Body of pancreas (tissue), 4 donors: ENCODE results near the gene LTBP2. TPM values are rescaled to one million over a fixed set of nuclear protein-coding genes. Genes with fewer than 3 reads are reported as not detected.

ENCODE experiments used
- ATAC-seq: fragments of 150-250 bp; one replicate; pipeline ENCODE4 v1.9.1; 2016
- DNase-seq, 4 donors: peaks; one replicate each; pipeline ENCODE4 v3.0.0-alpha.2; 2019
- H3K27ac ChIP-seq, 4 donors: fragments of 200-600 bp; sonication (generic); 1 replicate in 3 of 4; 2 replicates in 1 of 4; pipeline versions ENCODE4 v1.5.1 to v1.6.1; 2016 to 2019; ENCODE audit warnings: mild to moderate bottlenecking in 1 of 4, mixed read lengths in 1 of 4, moderate library complexity in 1 of 4
- H3K27me3 ChIP-seq, 2 donors: fragments of 200-600 bp; sonication (generic); one replicate each; pipeline ENCODE4 v1.6.0; 2016; ENCODE audit warnings: mild to moderate bottlenecking in 1 of 2
- H3K36me3 ChIP-seq, 2 donors: fragments of 200-600 bp; sonication (generic); replicated peaks in 1 of 2; 2 replicates each; pipeline ENCODE4 v1.5.1; 2016; ENCODE audit warnings: low read depth in 2 of 2; ENCODE audit not compliant: insufficient read depth in 1 of 2
- H3K4me1 ChIP-seq: fragments of 200-600 bp; sonication (generic); one replicate; pipeline ENCODE4 v1.6.0; 2016
- H3K4me3 ChIP-seq, 2 donors: fragments of 200-600 bp; sonication (generic); 1 replicate in 1 of 2; 2 replicates in 1 of 2; pipeline ENCODE4 v1.5.1; 2016 to 2019
- H3K9me3 ChIP-seq, 3 donors: fragments of 200-600 bp; sonication (generic); 1 replicate in 2 of 3; 2 replicates in 1 of 3; pipeline ENCODE4 v1.5.1; 2016
- CTCF ChIP-seq, 7 experiments: fragments of 450-650 bp in 4 of 7; fragments of 200-600 bp in 3 of 7; sonication (generic) in 3 of 7; IDR thresholded peaks; one replicate each; pipeline ENCODE4 v1.5.1; 2016 to 2019; ENCODE audit warnings: antibody characterized with exemption in 7 of 7
- POLR2A ChIP-seq, 3 donors: fragments of 450-650 bp; IDR thresholded peaks; one replicate each; pipeline ENCODE4 v1.6.1; 2016; ENCODE audit warnings: antibody characterized with exemption in 3 of 3, mild to moderate bottlenecking in 2 of 3
- WGBS, 2 donors: methylation state at CpG; one replicate each; pipeline ENCODE4 v1.1.5; 2017; 5-methylcytosine and 5-hydroxymethylcytosine counted together
- intact Hi-C: fragments of 100-400 bp; cut with DNase I; formaldehyde crosslinking; loops from one replicate; pipeline ENCODE4 v1.15.1; 2023
- total RNA-seq, 2 donors: library from RNA; depleted of rRNA; stranded (reverse); fragments of >200 nt; gene quantifications; one replicate each; pipeline ENCODE4 v1.1.0, GENCODE V29; 2016

The LTBP2 gene
- total RNA-seq, 2 donors from 2014 or later, result 15.8 to 20.4 TPM

GRCh38 chr14:74589291-74589879 is 22.7 kb downstream of the LTBP2 start:
- ATAC-seq, result no peak
- Histone ChIP-seq H3K4me1 (peaks cover 13% of the 10 kb centered on the region), H3K27ac (no peak overlapping the region), H3K36me3 (no peaks in the 10 kb centered on the region), H3K4me3 (no peak overlapping the region), H3K9me3 (no peaks in the 10 kb centered on the region), H3K27me3 (no peaks in the 10 kb centered on the region)
- whole genome bisulfite sequencing, 2 donors, result 84 to 90% methylated on average over 4 to 5 of the region's 5 CpGs
- intact Hi-C loops, result no loop called here
- DNase-seq, result no peak
- no peak for TF ChIP-seq CTCF (IDR thresholded peaks at IDR 0.05)
- no peak for TF ChIP-seq POLR2A (IDR thresholded peaks at IDR 0.05)

DNA sequence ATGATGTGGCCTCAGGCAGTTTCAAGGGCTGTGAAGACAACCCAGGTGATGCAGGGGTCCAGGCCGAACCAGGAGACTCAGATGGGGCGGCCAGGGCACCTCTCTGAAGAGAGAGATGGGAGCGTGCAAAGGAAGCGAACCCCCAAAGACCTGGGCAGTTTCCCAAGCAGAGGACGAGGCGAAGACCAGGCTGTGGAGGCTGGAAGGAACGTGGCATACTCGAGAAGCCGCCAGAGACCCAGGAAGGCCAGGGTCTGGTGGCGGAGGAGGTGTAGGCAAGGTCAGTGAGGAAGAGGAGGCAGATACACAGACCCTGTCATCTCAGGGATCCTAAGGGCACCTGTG is 24.7 kb downstream of the LTBP2 start:
- intact Hi-C loops, result no loop called here
- no peak for ATAC-seq
- WGBS, 2 donors, result 92% methylated on average over 10 of the region's 10 CpGs
- H3K9me3 ChIP-seq, result no peaks in the 10 kb centered on the region
- H3K27me3 ChIP-seq, result no peaks in the 10 kb centered on the region
- no peaks in the 10 kb centered on the region for H3K36me3 ChIP-seq
- no peak overlapping the region for H3K27ac ChIP-seq
- H3K4me3 ChIP-seq, result no peak overlapping the region
- peaks cover 21% of the 10 kb centered on the region for H3K4me1 ChIP-seq
- TF ChIP-seq POLR2A (IDR thresholded peaks at IDR 0.05), result no peak
- TF ChIP-seq CTCF (IDR thresholded peaks at IDR 0.05), result no peak
- no peak for DNase-seq

DNA sequence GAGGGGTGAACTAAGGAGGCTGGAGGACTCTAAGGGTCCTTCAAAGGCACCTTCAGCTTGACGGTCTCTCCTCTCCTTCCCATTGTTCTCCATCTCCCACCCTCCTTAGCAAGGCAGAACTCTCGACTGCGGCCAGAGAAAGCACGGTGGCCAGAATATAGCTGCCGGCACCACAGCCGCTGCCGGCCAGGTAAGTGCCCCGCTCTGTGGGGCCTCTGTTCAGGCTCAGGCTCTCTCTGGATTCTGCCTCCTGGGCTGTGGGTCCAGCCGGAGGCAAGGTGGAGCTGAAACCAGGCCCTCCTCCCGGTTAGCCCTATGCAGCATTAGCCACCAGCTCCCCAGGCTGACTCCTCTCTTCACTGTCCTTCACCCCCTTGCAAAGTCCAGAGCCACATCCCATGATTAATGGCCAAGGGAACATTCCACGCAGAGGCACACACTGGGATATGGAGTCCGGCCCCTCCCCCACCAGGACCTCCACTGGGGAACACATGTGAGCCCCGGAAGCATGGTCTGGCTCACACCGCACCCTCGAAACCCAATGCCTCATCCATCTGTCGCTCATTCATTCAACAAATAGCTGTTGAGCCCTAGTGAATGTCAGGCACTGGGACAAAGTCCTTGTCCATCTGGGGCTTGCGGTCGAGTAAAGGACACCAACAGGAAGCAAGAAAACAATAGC is 25.2 kb downstream of the LTBP2 start:
- no peaks in the 10 kb centered on the region for H3K9me3 ChIP-seq
- WGBS, 2 donors, result 86 to 87% methylated on average over 14 to 18 of the region's 18 CpGs
- H3K4me3 ChIP-seq, result no peak overlapping the region
- TF ChIP-seq CTCF (IDR thresholded peaks at IDR 0.05), result no peak
- TF ChIP-seq POLR2A (IDR thresholded peaks at IDR 0.05), result no peak
- H3K4me1 ChIP-seq, result peaks cover 21% of the 10 kb centered on the region
- DNase-seq (no peak), ATAC-seq (no peak)
- H3K27ac ChIP-seq, result no peak overlapping the region
- H3K27me3 ChIP-seq, result no peaks in the 10 kb centered on the region
- intact Hi-C loops, result no loop called here
- no peaks in the 10 kb centered on the region for H3K36me3 ChIP-seq

- H3K27ac ChIP-seq, result no peak overlapping the region
Observed at GRCh38 chr14:74585406-74586335, 26.4 kb downstream of the LTBP2 start.

More at GRCh38 chr14:74585406-74586335, 26.4 kb downstream of the LTBP2 start:
- intact Hi-C loops, result no loop called here
- TF ChIP-seq CTCF (IDR thresholded peaks at IDR 0.05) (no peak), POLR2A (IDR thresholded peaks at IDR 0.05) (no peak)
- DNase-seq (no peak), ATAC-seq (no peak)
- Histone ChIP-seq H3K4me3 (no peak overlapping the region), H3K27me3 (no peaks in the 10 kb centered on the region), H3K9me3 (no peaks in the 10 kb centered on the region), H3K4me1 (peaks cover 21% of the 10 kb centered on the region), H3K36me3 (no peaks in the 10 kb centered on the region)
- 92 to 95% methylated on average over 9 to 33 of the region's 33 CpGs for WGBS, 2 donors
